NCI-H748 treated with DMSO at 0.1 percent for 48 hours (cell line): Measurements from ENCODE around the gene LY6G6C.

ENCODE experiments used
- DNase-seq: peaks from one replicate; lab custom pipeline; 2025; lab: John Stamatoyannopoulos, UW

Gene LY6G6C

GRCh38 chr6:31706599-31706998 is 14.9 kb downstream of the LY6G6C start, which contains the start of gene LY6G6F:
LY6G6F (plus strand) TSS chr6:31706866; CDS start chr6:31706907, 41 bp downstream.
- DNase-seq = no peak

GRCh38 chr6:31705931-31706330 is 15.6 kb downstream of the LY6G6C start:
- no peak for DNase-seq

- peak; percentile 91 for DNase-seq
Observed at GRCh38 chr6:31702819-31703716, 18.5 kb downstream of the LY6G6C start, which contains the start of gene ABHD16A. ABHD16A (minus strand) TSS chr6:31703324; CDS start chr6:31703281, 43 bp downstream.

GRCh38 chr6:31702405-31702818 is 19.1 kb downstream of the LY6G6C start:
- peak; percentile 62 for DNase-seq

GRCh38 chr6:31701666-31702404 is 19.7 kb downstream of the LY6G6C start:
- DNase-seq = peak; percentile 19

GRCh38 chr6:31700740-31701401 is 20.7 kb downstream of the LY6G6C start:
- no peak for DNase-seq

GRCh38 chr6:31697555-31697954 is 24.0 kb downstream of the LY6G6C start:
- no peak for DNase-seq

- DNase-seq = no peak
Observed at GRCh38 chr6:31693535-31693934, 28.0 kb downstream of the LY6G6C start.

GRCh38 chr6:31692886-31693285 is 28.7 kb downstream of the LY6G6C start:
- no peak for DNase-seq

- no peak for DNase-seq
Observed at GRCh38 chr6:31692353-31692752, 29.2 kb downstream of the LY6G6C start.

GRCh38 chr6:31691564-31692108 is 29.9 kb downstream of the LY6G6C start:
- no peak for DNase-seq

GRCh38 chr6:31691078-31691463 is 30.5 kb downstream of the LY6G6C start:
- DNase-seq = no peak

GRCh38 chr6:31690231-31691077 is 31.1 kb downstream of the LY6G6C start:
- no peak for DNase-seq

GRCh38 chr6:31689249-31690110 is 32.1 kb downstream of the LY6G6C start:
- no peak for DNase-seq

- DNase-seq = no peak
Observed at GRCh38 chr6:31687860-31688693, 33.5 kb downstream of the LY6G6C start.

GRCh38 chr6:31687321-31687720 is 34.2 kb downstream of the LY6G6C start:
- DNase-seq = no peak

- DNase-seq = no peak
Observed at GRCh38 chr6:31686483-31686882, 35.1 kb downstream of the LY6G6C start.

GRCh38 chr6:31683591-31683990 is 38.0 kb downstream of the LY6G6C start:
- DNase-seq = no peak

- DNase-seq = peak; percentile 68
Observed at GRCh38 chr6:31681135-31681671, 40.3 kb downstream of the LY6G6C start.
